Esophagus muscularis mucosa (tissue), 4 donors: ENCODE data around the gene LRMDA. TPM values are rescaled to one million over a fixed set of nuclear protein-coding genes. Genes with fewer than 3 reads are reported as not detected.

Experiments used
- DNase-seq: peaks from one replicate; pipeline ENCODE4 v3.0.0-alpha.2; 2017; ENCODE audit errors: extremely low spot score
- H3K27ac ChIP-seq, 4 donors: fragments of 200-600 bp; sonication (generic); replicated peaks in 1 of 4; 1 replicate in 3 of 4; 2 replicates in 1 of 4; pipeline ENCODE4 v1.5.1; 2016 to 2019; ENCODE audit warnings: mild to moderate bottlenecking in 1 of 4
- H3K27me3 ChIP-seq, 4 donors: fragments of 200-600 bp; sonication (generic); one replicate each; pipeline versions ENCODE4 v1.5.1 to v1.6.0; 2016 to 2019
- H3K36me3 ChIP-seq, 4 donors: fragments of 200-600 bp; sonication (generic); one replicate each; pipeline ENCODE4 v1.5.1; 2016 to 2019
- H3K4me1 ChIP-seq, 4 donors: fragments of 200-600 bp; sonication (generic); one replicate each; pipeline ENCODE4 v1.5.1; 2016 to 2019
- H3K4me3 ChIP-seq, 4 donors: fragments of 200-600 bp; sonication (generic); 1 replicate in 2 of 4; 2 replicates in 2 of 4; pipeline ENCODE4 v1.5.1; 2016 to 2019; ENCODE audit warnings: mild to moderate bottlenecking in 4 of 4, moderate library complexity in 1 of 4
- H3K9me3 ChIP-seq, 4 donors: fragments of 200-600 bp; sonication (generic); 1 replicate in 3 of 4; 2 replicates in 1 of 4; pipeline ENCODE4 v1.5.1; 2016 to 2019
- CTCF ChIP-seq, 3 experiments: fragments of 200-600 bp in 2 of 3; fragments of 450-650 bp in 1 of 3; sonication (generic) in 2 of 3; IDR thresholded peaks; one replicate each; pipeline ENCODE4 v1.5.1; 2017 to 2019; ENCODE audit warnings: antibody characterized with exemption in 3 of 3, mild to moderate bottlenecking in 2 of 3, moderate library complexity in 1 of 3
- EP300 ChIP-seq: sonication (generic); formaldehyde crosslinking; IDR thresholded peaks from one replicate; pipeline ENCODE4 v1.6.1; 2017; ENCODE audit warnings: antibody characterized with exemption
- POLR2A ChIP-seq: fragments of 450-650 bp; IDR thresholded peaks from one replicate; pipeline ENCODE4 v1.6.1; 2017; ENCODE audit warnings: antibody characterized with exemption, moderate library complexity, mild to moderate bottlenecking, low read depth
- POLR2AphosphoS5 ChIP-seq, 2 donors: sonication (generic); formaldehyde crosslinking; IDR thresholded peaks; one replicate each; pipeline ENCODE4 v1.6.1; 2017; ENCODE audit warnings: antibody characterized with exemption in 2 of 2
- WGBS: methylation state at CpG from one replicate; pipeline ENCODE4 v1.1.5; 2018; 5-methylcytosine and 5-hydroxymethylcytosine counted together
- intact Hi-C: fragments of 100-400 bp; cut with DNase I; formaldehyde crosslinking; loops from one replicate; pipeline ENCODE4 v1.15.1; 2023
- total RNA-seq, 4 donors: library from RNA; depleted of rRNA; stranded (reverse); fragments of >200 nt; gene quantifications; one replicate each; pipeline versions ENCODE4 v1.1.0 to v1.2.1, GENCODE V29; 2016

Gene LRMDA
- total RNA-seq, 4 donors from 2014 or later, result 14.3 to 34.9 (median 26.5) TPM

GRCh38 chr10:76347832-76348231, 916.4 kb downstream of the LRMDA start:
- H3K9me3 ChIP-seq, result peaks cover 0 to 8% (median 0%) of the 10 kb centered on the region in 4 donors
- no peaks in the 10 kb centered on the region for H3K36me3 ChIP-seq
- no peaks in the 10 kb centered on the region for H3K4me1 ChIP-seq
- H3K27ac ChIP-seq, result no peak overlapping the region
- WGBS, result 97% methylated on average over 2 of the region's 2 CpGs
- no peak for DNase-seq
- no peak overlapping the region for H3K4me3 ChIP-seq
- no peaks in the 10 kb centered on the region for H3K27me3 ChIP-seq
- TF ChIP-seq CTCF (IDR thresholded peaks at IDR 0.05), result no peak
- TF ChIP-seq POLR2A, result no peak
- TF ChIP-seq POLR2AphosphoS5 (IDR thresholded peaks at IDR 0.05), result no peak
- no peak for TF ChIP-seq EP300
- intact Hi-C loops, result no loop called here

GRCh38 chr10:76350583-76350982, 919.2 kb downstream of the LRMDA start:
- Histone ChIP-seq H3K36me3 (no peaks in the 10 kb centered on the region), H3K27ac (no peak overlapping the region), H3K4me3 (no peak overlapping the region), H3K4me1 (no peaks in the 10 kb centered on the region), H3K9me3 (no peaks in the 10 kb centered on the region), H3K27me3 (no peaks in the 10 kb centered on the region)
- no peak for TF ChIP-seq CTCF (IDR thresholded peaks at IDR 0.05)
- DNase-seq, result no peak
- intact Hi-C loops, result no loop called here
- WGBS, result 75% methylated on average over 4 of the region's 4 CpGs

DNA sequence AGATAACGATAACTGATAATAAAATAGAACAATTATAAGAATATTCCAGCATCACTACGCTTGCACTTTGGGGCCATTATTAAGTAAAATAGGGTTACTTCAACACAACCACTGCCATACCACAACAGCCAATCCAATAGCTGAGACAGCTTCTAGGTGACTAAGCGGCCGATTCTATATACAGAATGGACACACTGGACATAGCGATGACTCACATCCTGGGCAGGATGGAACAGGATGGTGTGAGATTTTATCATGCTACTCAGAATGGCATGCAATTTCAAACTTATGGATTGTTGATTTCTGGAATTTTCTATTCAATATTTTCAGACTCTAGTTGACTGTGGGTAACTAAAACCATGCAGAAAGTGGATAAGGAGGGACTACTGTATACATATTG, 920.9 kb downstream of the LRMDA start:
- TF ChIP-seq POLR2AphosphoS5 (IDR thresholded peaks at IDR 0.05) (no peak), EP300 (no peak), POLR2A (no peak), CTCF (IDR thresholded peaks at IDR 0.05) (no peak)

GRCh38 chr10:76353237-76353851, 921.9 kb downstream of the LRMDA start:
- 80% methylated on average over 6 of the region's 6 CpGs for WGBS
- DNase-seq, result no peak
- Histone ChIP-seq H3K27ac (no peak overlapping the region), H3K4me1 (no peaks in the 10 kb centered on the region), H3K4me3 (no peak overlapping the region), H3K9me3 (no peaks in the 10 kb centered on the region), H3K27me3 (no peaks in the 10 kb centered on the region), H3K36me3 (no peaks in the 10 kb centered on the region)
- intact Hi-C loops, result no loop called here
- TF ChIP-seq POLR2A (no peak), POLR2AphosphoS5 (IDR thresholded peaks at IDR 0.05) (no peak), CTCF (IDR thresholded peaks at IDR 0.05) (no peak), EP300 (no peak)

More for the DNA sequence above, 920.9 kb downstream of the LRMDA start:
- H3K36me3 ChIP-seq, result no peaks in the 10 kb centered on the region
- H3K27me3 ChIP-seq, result no peaks in the 10 kb centered on the region
- no peak overlapping the region for H3K4me3 ChIP-seq
- no peaks in the 10 kb centered on the region for H3K9me3 ChIP-seq
- no peaks in the 10 kb centered on the region for H3K4me1 ChIP-seq
- H3K27ac ChIP-seq, result no peak overlapping the region
- 85% methylated on average over 5 of the region's 5 CpGs for WGBS
- intact Hi-C loops, result no loop called here
- no peak for DNase-seq

GRCh38 chr10:76354212-76354738, 922.9 kb downstream of the LRMDA start:
- 93% methylated on average over 2 of the region's 2 CpGs for WGBS
- Histone ChIP-seq H3K27ac (no peak overlapping the region), H3K4me1 (no peaks in the 10 kb centered on the region), H3K4me3 (no peak overlapping the region), H3K27me3 (no peaks in the 10 kb centered on the region), H3K36me3 (no peaks in the 10 kb centered on the region), H3K9me3 (no peaks in the 10 kb centered on the region)
- no peak for DNase-seq
- intact Hi-C loops, result no loop called here
- TF ChIP-seq POLR2A, result no peak
